Testis (tissue), 3 donors: ENCODE data around the gene SHC4. TPM values are rescaled to one million over a fixed set of nuclear protein-coding genes. Genes with fewer than 3 reads are reported as not detected.

Experiments used
- DNase-seq: peaks from one replicate; pipeline ENCODE4 v3.0.0-alpha.2; 2019
- H3K27ac ChIP-seq, 2 donors: fragments of 200-600 bp; sonication (generic); one replicate each; pipeline ENCODE4 v1.5.1; 2019
- H3K27me3 ChIP-seq: fragments of 200-600 bp; sonication (generic); one replicate; pipeline ENCODE4 v1.5.1; 2019
- H3K36me3 ChIP-seq: fragments of 200-600 bp; sonication (generic); one replicate; pipeline ENCODE4 v1.5.1; 2017; ENCODE audit warnings: low read depth; ENCODE audit errors: missing control alignments
- H3K4me1 ChIP-seq: fragments of 200-600 bp; sonication (generic); one replicate; pipeline ENCODE4 v1.5.1; 2019
- H3K4me3 ChIP-seq, 2 donors: fragments of 200-600 bp; sonication (generic); one replicate each; pipeline ENCODE4 v1.5.1; 2017 to 2019
- H3K9me3 ChIP-seq: fragments of 200-600 bp; sonication (generic); one replicate; pipeline ENCODE4 v1.5.1; 2017
- POLR2A ChIP-seq: fragments of 450-650 bp; IDR thresholded peaks from one replicate; pipeline ENCODE4 v1.6.1; 2017; ENCODE audit warnings: antibody characterized with exemption, mild to moderate bottlenecking, moderate library complexity
- WGBS, 2 donors: methylation state at CpG; one replicate each; pipeline ENCODE4 v1.1.5; 2018; 5-methylcytosine and 5-hydroxymethylcytosine counted together
- intact Hi-C: fragments of 100-400 bp; cut with DNase I; formaldehyde crosslinking; loops from one replicate; pipeline ENCODE4 v1.15.1; 2023; ENCODE audit warnings: low total_unique reads
- polyA plus RNA-seq: library from polyadenylated mRNA; stranded (reverse); fragments of 350-450 nt; fragmentation: Illumina TruSeq; extraction: RNeasy Lipid Tissue Mini Kit (QIAGEN cat#74804); gene quantifications from one replicate; pipeline ENCODE4 v1.2.3, GENCODE V29; 2014; ENCODE audit warnings: low read depth, low replicate concordance; ENCODE audit not compliant: insufficient read depth
- total RNA-seq, 2 donors: library from RNA; depleted of rRNA; stranded (reverse); fragments of >200 nt; gene quantifications; one replicate each; pipeline ENCODE4 v1.2.3, GENCODE V29; 2016
- TF ChIP-seq, protein P1 (sequence below), 3 experiments: fragments of 450-650 bp in 2 of 3; fragments of 200-600 bp in 1 of 3; sonication (generic) in 1 of 3; IDR thresholded peaks; one replicate each; pipeline ENCODE4 v1.5.1; 2016 to 2019; ENCODE audit warnings: antibody characterized with exemption in 3 of 3, mild to moderate bottlenecking in 2 of 3, moderate library complexity in 1 of 3

The SHC4 gene
- total and polyA plus RNA-seq, 3 donors from 2014 or later: 22.7 to 70.4 (median 52.0) TPM

DNA sequence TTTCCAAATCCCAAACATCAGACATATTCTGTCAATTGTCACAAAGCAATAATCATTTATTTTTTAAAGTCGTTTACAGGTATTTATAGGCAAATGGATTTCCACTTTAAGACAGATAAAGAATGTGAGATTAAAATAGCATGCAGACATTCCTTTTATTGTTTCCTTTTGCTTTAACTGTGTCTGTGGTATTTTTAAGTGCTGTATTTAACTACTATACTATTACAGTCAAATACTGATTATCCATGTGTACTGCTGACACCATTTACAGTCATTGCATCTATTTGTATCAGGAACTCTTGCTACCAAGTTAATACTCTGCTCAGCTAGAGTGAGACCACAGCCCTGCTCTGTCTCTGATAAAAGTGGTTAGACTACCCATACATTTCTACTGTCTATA, 140.0 kb downstream of the SHC4 start:
- Histone ChIP-seq H3K9me3 (no peaks in the 10 kb centered on the region), H3K4me1 (no peaks in the 10 kb centered on the region), H3K27ac (no peak overlapping the region), H3K4me3 (no peak overlapping the region), H3K27me3 (no peaks in the 10 kb centered on the region), H3K36me3 (no peaks in the 10 kb centered on the region)
- intact Hi-C loops: no loop called here
- 68 to 74% methylated on average over 1 of the region's 1 CpG for WGBS, 2 donors
- TF ChIP-seq, protein P1, sequence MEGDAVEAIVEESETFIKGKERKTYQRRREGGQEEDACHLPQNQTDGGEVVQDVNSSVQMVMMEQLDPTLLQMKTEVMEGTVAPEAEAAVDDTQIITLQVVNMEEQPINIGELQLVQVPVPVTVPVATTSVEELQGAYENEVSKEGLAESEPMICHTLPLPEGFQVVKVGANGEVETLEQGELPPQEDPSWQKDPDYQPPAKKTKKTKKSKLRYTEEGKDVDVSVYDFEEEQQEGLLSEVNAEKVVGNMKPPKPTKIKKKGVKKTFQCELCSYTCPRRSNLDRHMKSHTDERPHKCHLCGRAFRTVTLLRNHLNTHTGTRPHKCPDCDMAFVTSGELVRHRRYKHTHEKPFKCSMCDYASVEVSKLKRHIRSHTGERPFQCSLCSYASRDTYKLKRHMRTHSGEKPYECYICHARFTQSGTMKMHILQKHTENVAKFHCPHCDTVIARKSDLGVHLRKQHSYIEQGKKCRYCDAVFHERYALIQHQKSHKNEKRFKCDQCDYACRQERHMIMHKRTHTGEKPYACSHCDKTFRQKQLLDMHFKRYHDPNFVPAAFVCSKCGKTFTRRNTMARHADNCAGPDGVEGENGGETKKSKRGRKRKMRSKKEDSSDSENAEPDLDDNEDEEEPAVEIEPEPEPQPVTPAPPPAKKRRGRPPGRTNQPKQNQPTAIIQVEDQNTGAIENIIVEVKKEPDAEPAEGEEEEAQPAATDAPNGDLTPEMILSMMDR (IDR thresholded peaks at IDR 0.05): no peak
- TF ChIP-seq POLR2A: no peak
- no peak for DNase-seq

DNA sequence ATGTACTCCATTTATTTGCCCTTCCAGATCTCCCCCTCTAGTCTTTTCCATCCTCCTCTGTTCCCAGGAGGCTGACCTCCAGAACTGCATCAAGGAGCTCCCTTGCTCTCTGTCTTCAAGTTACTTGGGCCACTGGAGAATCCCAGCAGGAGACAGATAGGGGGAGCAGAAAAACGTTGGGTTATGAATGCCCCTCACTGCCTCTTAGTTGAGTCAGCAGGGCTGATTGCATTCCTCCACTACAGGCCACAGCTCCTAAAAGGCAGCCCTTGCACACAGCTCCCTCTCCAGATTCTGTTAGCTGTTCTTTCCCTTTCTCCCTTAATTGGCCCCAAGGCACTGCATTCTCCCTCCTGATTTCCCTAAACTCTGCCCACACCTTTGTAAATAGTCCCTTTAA, 140.5 kb downstream of the SHC4 start:
- no peaks in the 10 kb centered on the region for H3K36me3 ChIP-seq
- intact Hi-C loops: no loop called here
- H3K9me3 ChIP-seq: no peaks in the 10 kb centered on the region
- no peak overlapping the region for H3K27ac ChIP-seq
- H3K4me3 ChIP-seq: no peak overlapping the region
- 21 to 27% methylated on average over 1 of the region's 1 CpG for WGBS, 2 donors
- no peaks in the 10 kb centered on the region for H3K27me3 ChIP-seq
- DNase-seq: no peak
- TF ChIP-seq POLR2A: no peak
- TF ChIP-seq, protein P1 (IDR thresholded peaks at IDR 0.05): no peak
- no peaks in the 10 kb centered on the region for H3K4me1 ChIP-seq

DNA sequence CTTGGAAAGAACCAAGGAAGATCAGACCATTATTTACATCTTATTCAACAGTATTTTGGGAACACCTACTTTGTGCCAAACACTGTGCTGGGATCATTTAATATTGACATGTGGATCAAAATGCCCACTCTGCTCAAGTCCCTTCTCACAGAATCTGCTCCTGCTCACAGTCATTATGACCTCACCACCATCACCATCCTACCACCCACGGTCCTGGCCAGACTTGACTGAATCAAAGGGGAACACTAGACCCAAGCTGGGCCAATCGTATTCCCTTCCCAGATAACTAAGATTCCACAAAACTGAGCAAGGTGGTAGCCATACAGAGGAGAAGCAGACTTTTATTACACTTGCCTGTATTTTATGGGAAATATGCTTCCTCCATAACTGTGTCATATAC, 149.4 kb downstream of the SHC4 start:
- intact Hi-C loops: no loop called here
- no peaks in the 10 kb centered on the region for H3K9me3 ChIP-seq
- H3K4me1 ChIP-seq: no peaks in the 10 kb centered on the region
- H3K27me3 ChIP-seq: no peaks in the 10 kb centered on the region
- no peak for TF ChIP-seq POLR2A
- no peaks in the 10 kb centered on the region for H3K36me3 ChIP-seq
- H3K4me3 ChIP-seq: no peak overlapping the region
- 87 to 90% methylated on average over 2 of the region's 2 CpGs for WGBS, 2 donors
- no peak for DNase-seq
- no peak overlapping the region for H3K27ac ChIP-seq

DNA sequence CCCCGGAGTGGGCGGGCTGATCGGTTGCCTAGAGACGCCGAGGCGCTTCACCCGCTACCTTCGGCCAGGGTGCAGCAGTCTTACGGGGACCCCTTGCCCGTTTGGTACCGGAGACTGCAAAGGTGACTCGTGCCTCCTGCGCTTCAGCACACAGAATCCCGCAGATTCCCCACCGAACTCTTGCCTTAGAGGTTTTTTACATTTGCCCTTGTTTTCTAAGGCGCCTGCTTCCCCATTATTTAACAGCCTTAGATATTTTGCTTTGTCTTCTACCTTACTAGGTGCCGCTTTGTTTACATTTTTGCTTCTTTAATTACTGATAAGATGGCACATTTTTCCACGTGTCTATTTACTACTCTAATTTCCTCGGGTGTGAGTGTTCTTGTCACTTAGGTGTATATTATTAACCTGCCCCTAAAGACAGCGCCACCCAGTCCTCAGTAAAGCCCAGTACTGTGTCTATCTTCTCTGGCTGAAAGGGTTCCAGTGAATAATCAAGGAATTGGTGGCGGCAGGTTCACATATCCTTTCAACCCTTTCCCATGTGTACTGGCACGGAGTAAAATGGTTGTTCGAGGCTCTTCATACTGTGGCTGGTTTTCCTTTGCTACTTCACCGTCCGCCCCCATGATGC, 152.3 kb downstream of the SHC4 start:
- no peak overlapping the region for H3K27ac ChIP-seq
- no peak for DNase-seq
- no peaks in the 10 kb centered on the region for H3K27me3 ChIP-seq
- peak overlapping the region; percentile 74 to 84 for H3K4me3 ChIP-seq
- no peak for TF ChIP-seq POLR2A
- TF ChIP-seq, protein P1 (IDR thresholded peaks at IDR 0.05): no peak
- 9% methylated on average over 20 to 25 of the region's 25 CpGs for WGBS, 2 donors
- no peaks in the 10 kb centered on the region for H3K9me3 ChIP-seq
- no peaks in the 10 kb centered on the region for H3K4me1 ChIP-seq
- no peaks in the 10 kb centered on the region for H3K36me3 ChIP-seq
- intact Hi-C loops: no loop called here

DNA sequence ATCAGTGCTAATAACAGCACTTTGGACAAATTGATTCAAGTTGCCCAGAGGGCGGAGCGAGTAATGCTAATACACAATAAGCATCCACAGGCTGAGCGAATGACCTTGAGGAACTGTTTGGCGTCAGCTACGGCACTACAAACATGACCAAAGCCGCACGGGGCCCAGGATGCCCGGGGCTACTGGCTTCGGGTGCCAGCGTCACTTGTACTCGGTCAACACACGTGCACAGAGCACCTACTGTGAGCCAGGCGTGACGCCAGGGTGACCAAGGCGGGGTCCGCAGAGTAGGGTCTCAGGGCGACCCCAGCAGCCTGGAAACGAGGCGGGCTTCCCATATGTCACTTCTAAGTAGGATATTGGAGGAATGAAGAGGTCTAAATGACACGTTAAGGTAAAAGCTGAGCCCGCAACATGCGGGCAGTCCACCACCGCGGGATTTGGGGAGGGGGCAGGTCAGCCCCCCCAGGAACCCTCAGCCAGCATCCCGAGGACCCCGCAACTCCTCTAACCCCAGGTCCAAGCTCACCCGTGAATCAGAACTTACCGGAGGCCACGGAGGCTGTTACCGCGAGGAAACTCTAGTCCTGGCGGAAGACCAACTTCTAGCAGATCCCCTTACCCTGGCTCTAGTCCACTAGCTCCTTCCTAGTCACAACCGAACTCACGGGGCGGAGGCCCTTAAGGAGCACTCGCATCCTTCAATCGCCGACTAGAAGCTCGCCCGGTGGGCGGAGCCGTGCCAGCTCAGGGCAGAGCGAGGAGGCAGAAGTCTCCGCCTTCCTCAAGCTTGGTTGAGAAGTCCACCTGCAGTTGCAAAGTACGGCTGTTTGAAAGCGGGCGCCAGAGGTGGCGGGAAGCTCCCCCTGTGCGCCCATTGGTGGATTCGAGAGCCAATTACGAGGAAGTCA, 153.1 kb downstream of the SHC4 start, which contains the start of gene CEP152:
Gene CEP152, minus strand, starts transcription at position 656 of the 911 bp plus-strand sequence. CDS start 5,420 bp downstream, outside the sequence.
- Histone ChIP-seq H3K27me3 (no peaks in the 10 kb centered on the region), H3K27ac (peak within 1 kb of the TSS; percentile 38 to 53), H3K9me3 (no peaks in the 10 kb centered on the region), H3K36me3 (no peaks in the 10 kb centered on the region), H3K4me3 (peak within 1 kb of the TSS; percentile 74 to 84), H3K4me1 (no peaks in the 10 kb centered on the region)
- WGBS, 2 donors: 0 to 1% methylated on average over 30 to 49 of the region's 51 CpGs
- DNase-seq: peak; percentile 99
- TF ChIP-seq, protein P1 (IDR thresholded peaks at IDR 0.05): peak in 1 of 3 experiments; percentile 15
- TF ChIP-seq POLR2A: no peak
- intact Hi-C loops: no loop called here
